Hepatocyte (in vitro differentiated cells): ENCODE data around the gene DENND1A.

Source experiments
- CTCF ChIP-seq: fragments of 200-600 bp; sonication (generic); IDR thresholded peaks from 2 replicates; pipeline ENCODE4 v1.5.1; 2016; ENCODE audit warnings: antibody characterized with exemption, mild to moderate bottlenecking; ENCODE audit not compliant: poor library complexity
- EZH2 ChIP-seq: fragments of 200-600 bp; sonication (generic); IDR thresholded peaks from 2 replicates; pipeline ENCODE4 v1.6.1; 2016; ENCODE audit warnings: antibody characterized with exemption, mild to moderate bottlenecking, borderline replicate concordance
- EZH2phosphoT487 ChIP-seq: fragments of 200-600 bp; sonication (generic); IDR thresholded peaks from one replicate; pipeline ENCODE4 v1.6.1; 2018; ENCODE audit warnings: antibody characterized with exemption, mild to moderate bottlenecking, low read depth, moderate library complexity; ENCODE audit not compliant: unreplicated experiment, severe bottlenecking

- TF ChIP-seq CTCF (no peak), EZH2 (no peak), EZH2phosphoT487 (no peak)
Measured at GRCh38 chr9:123611226-123611625, 318.7 kb downstream of the DENND1A start.
